CD14-positive monocyte (primary cell): Measurements from ENCODE around the gene PAX7. TPM values are rescaled to one million over a fixed set of nuclear protein-coding genes. Genes with fewer than 3 reads are reported as not detected.
A peak's percentile ranks its signal among the peaks of the same experiment; 100 is the strongest.

ENCODE experiments used
- DNase-seq, 3 donors: peaks; one replicate each; pipeline ENCODE4 v3.0.0-alpha.2; 2011 to 2022
- H2AFZ ChIP-seq: 2 replicates; pipeline ENCODE4 v1.6.0; 2012; ENCODE audit warnings: mild to moderate bottlenecking, low read depth, low read length, inconsistent platforms; ENCODE audit not compliant: insufficient read depth, poor library complexity, severe bottlenecking
- H3K27ac ChIP-seq, 2 donors: 1 replicate in 1 of 2; 2 replicates in 1 of 2; pipeline ENCODE4 v1.5.1; 2012 to 2013; ENCODE audit warnings: low read length in 2 of 2, control low read depth in 1 of 2, inconsistent platforms in 1 of 2, low read depth in 1 of 2, mild to moderate bottlenecking in 1 of 2
- H3K27me3 ChIP-seq, 2 donors: one replicate each; pipeline versions ENCODE4 v1.6.0 to v1.6.1; 2011 to 2013; ENCODE audit warnings: low read length in 2 of 2; ENCODE audit not compliant: control insufficient read depth in 2 of 2, insufficient read depth in 2 of 2
- H3K36me3 ChIP-seq, 2 donors: replicated peaks in 1 of 2; 1 replicate in 1 of 2; 2 replicates in 1 of 2; pipeline versions ENCODE4 v1.5.1 to v1.6.1; 2012 to 2013; ENCODE audit warnings: low read length in 2 of 2, control low read depth in 1 of 2, inconsistent platforms in 1 of 2, mild to moderate bottlenecking in 1 of 2; ENCODE audit not compliant: insufficient read depth in 2 of 2, control insufficient read depth in 1 of 2
- H3K4me1 ChIP-seq, 2 donors: 1 replicate in 1 of 2; 2 replicates in 1 of 2; pipeline versions ENCODE4 v1.5.1 to v1.6.1; 2012 to 2013; ENCODE audit warnings: low read length in 2 of 2, control low read depth in 1 of 2, inconsistent platforms in 1 of 2, mild to moderate bottlenecking in 1 of 2, moderate library complexity in 1 of 2; ENCODE audit not compliant: insufficient read depth in 2 of 2, control insufficient read depth in 1 of 2
- H3K4me2 ChIP-seq: replicated peaks from 2 replicates; pipeline ENCODE3; 2012; ENCODE audit warnings: low read length, moderate library complexity, mild to moderate bottlenecking; ENCODE audit not compliant: poor library complexity, severe bottlenecking; ENCODE audit errors: extremely low read depth
- H3K4me3 ChIP-seq, 3 experiments: fragments of 200-600 bp in 1 of 3; sonication (generic) in 1 of 3; replicated peaks in 1 of 3; 1 replicate in 2 of 3; 2 replicates in 1 of 3; pipeline ENCODE4 v1.5.1; 2011 to 2013; ENCODE audit warnings: low read length in 3 of 3, mild to moderate bottlenecking in 3 of 3, control low read depth in 2 of 3, low read depth in 2 of 3, inconsistent platforms in 1 of 3, moderate library complexity in 1 of 3
- H3K79me2 ChIP-seq: 2 replicates; pipeline ENCODE4 v1.6.0; 2012; ENCODE audit warnings: mild to moderate bottlenecking, control low read depth, inconsistent platforms, low read length, moderate library complexity; ENCODE audit not compliant: insufficient read depth
- H3K9ac ChIP-seq: 2 replicates; pipeline ENCODE4 v1.6.0; 2017; ENCODE audit warnings: low read length, mild to moderate bottlenecking; ENCODE audit not compliant: insufficient read depth, poor library complexity, severe bottlenecking
- H3K9me3 ChIP-seq, 2 donors: replicated peaks in 1 of 2; 1 replicate in 1 of 2; 2 replicates in 1 of 2; pipeline versions ENCODE4 v1.5.1 to v1.6.1; 2012 to 2013; ENCODE audit warnings: low read length in 2 of 2, control low read depth in 1 of 2; ENCODE audit not compliant: control insufficient read depth in 1 of 2, insufficient read depth in 1 of 2
- H4K20me1 ChIP-seq: 2 replicates; pipeline ENCODE4 v1.6.0; 2012; ENCODE audit warnings: mild to moderate bottlenecking, low read length, control low read depth, moderate library complexity; ENCODE audit not compliant: insufficient read depth
- H3K27ac Mint-ChIP-seq, 7 donors: one replicate each; pipeline ENCODE4 v1.8.0; 2020; ENCODE audit warnings: mild to moderate bottlenecking in 7 of 7, mixed read lengths in 7 of 7, moderate library complexity in 6 of 7, inconsistent platforms in 2 of 7
- H3K27me3 Mint-ChIP-seq, 3 donors: one replicate each; pipeline ENCODE4 v1.8.0; 2021 to 2022; ENCODE audit warnings: low read depth in 3 of 3, mild to moderate bottlenecking in 3 of 3, mixed read lengths in 3 of 3, moderate library complexity in 3 of 3, inconsistent platforms in 1 of 3
- H3K36me3 Mint-ChIP-seq, 2 donors: one replicate each; pipeline ENCODE4 v1.8.0; 2020; ENCODE audit warnings: mixed read lengths in 2 of 2, inconsistent platforms in 1 of 2, mild to moderate bottlenecking in 1 of 2
- H3K4me1 Mint-ChIP-seq: one replicate; pipeline ENCODE4 v1.8.0; 2020; ENCODE audit warnings: mild to moderate bottlenecking, mixed read lengths
- H3K4me3 Mint-ChIP-seq, 2 donors: one replicate each; pipeline ENCODE4 v1.8.0; 2020; ENCODE audit warnings: mild to moderate bottlenecking in 2 of 2, mixed read lengths in 2 of 2, moderate library complexity in 1 of 2
- H3K9me3 Mint-ChIP-seq, 7 donors: one replicate each; pipeline ENCODE4 v1.8.0; 2020 to 2022; ENCODE audit warnings: mixed read lengths in 7 of 7, mild to moderate bottlenecking in 6 of 7, moderate library complexity in 6 of 7, inconsistent platforms in 2 of 7
- CTCF ChIP-seq: fragments of 200-600 bp; IDR thresholded peaks from one replicate; pipeline ENCODE4 v1.8.0; 2022; ENCODE audit warnings: antibody characterized with exemption, mild to moderate bottlenecking
- WGBS: methylation state at CpG from one replicate; pipeline ENCODE4 v1.1.5; 2013; ENCODE audit warnings: missing lambda C conversion rate; ENCODE audit not compliant: insufficient coverage; 5-methylcytosine and 5-hydroxymethylcytosine counted together
- intact Hi-C, 2 donors: fragments of 100-400 bp; cut with micrococcal nuclease; formaldehyde crosslinking; loops; one replicate each; pipeline versions ENCODE4 v1.15.0 to v1.15.1; 2023
- polyA plus RNA-seq, 3 donors: library from polyadenylated mRNA; depleted of rRNA in 1 of 3; unstranded in 2 of 3; stranded (reverse) in 1 of 3; fragments of 300-500 nt in 2 of 3; fragments of >200 nt in 1 of 3; fragmentation: Illumina TruSeq in 2 of 3; gene quantifications; 1 replicate in 2 of 3; 2 replicates in 1 of 3; pipeline ENCODE4 v1.2.3, GENCODE V29; 2012 to 2021

Gene PAX7
- polyA plus RNA-seq, 3 donors: not detected

DNA sequence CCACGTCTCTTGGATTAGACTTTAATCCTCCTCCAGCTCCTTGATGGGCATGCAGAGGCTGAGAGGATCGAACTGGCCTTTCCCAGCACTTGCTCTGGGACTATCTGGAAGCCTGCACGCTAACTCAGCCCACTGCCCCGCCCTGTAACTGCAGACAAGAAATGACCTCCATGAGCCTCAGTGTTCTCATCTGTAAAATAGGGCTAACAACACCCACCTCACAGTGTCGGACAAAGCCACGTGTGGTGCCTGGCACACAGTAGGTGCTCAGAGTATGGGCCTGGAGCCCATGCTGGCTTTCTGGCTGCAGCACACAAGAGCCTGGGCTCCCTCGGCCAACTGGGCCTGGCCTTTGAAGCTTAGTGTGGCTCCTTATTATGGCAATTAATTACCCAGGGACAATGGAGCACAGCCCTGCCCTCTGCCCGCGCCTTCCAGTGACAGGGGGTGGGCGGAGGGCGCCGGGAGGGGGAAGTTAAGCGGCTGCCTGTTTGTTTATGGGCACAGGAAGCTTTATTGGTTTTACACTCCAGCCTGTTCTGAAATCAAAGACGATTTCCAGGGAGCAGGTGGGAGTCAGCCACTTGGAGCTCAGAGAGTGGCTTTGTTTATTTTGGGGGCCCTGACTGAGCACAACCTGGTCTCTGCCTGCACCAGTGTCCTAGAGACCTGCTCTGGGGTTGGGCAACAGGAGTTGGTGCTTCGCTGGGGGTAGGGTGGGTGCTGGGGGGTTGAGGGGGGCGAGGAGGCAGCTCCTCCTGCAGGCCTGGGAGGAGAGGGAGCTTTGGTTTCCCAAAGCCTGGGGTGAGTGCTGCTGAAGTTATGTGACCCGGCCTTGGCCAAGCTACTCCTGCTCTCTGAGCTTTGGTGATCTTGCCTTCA lies 31.0 kb downstream of the PAX7 start:
- no peak overlapping the region for H3K9ac ChIP-seq
- DNase-seq: no peak
- Mint-ChIP-seq H3K36me3 (no peaks in the 10 kb centered on the region), H3K4me1 (no peaks in the 10 kb centered on the region), H3K27ac (no peak overlapping the region), H3K4me3 (peak overlapping the region in 1 of 2 donors; percentile 20), H3K9me3 (peaks cover 0 to 3% (median 0%) of the 10 kb centered on the region in 7 donors), H3K27me3 (peaks cover 24 to 51% (median 30%) of the 10 kb centered on the region in 3 donors)
- no peak overlapping the region for H2AFZ ChIP-seq
- H3K27me3 ChIP-seq: peaks cover 0 to 22% of the 10 kb centered on the region in 2 donors
- H3K4me2 ChIP-seq: no peak overlapping the region
- H3K9me3 ChIP-seq: no peaks in the 10 kb centered on the region
- TF ChIP-seq CTCF: no peak
- H3K79me2 ChIP-seq: no peaks in the 10 kb centered on the region
- WGBS: 33% methylated on average over 16 of the region's 17 CpGs
- H3K27ac ChIP-seq: no peak overlapping the region
- intact Hi-C loops: no loop called here
- no peaks in the 10 kb centered on the region for H4K20me1 ChIP-seq
- H3K4me1 ChIP-seq: no peaks in the 10 kb centered on the region
- H3K36me3 ChIP-seq: no peaks in the 10 kb centered on the region
- no peak overlapping the region for H3K4me3 ChIP-seq

DNA sequence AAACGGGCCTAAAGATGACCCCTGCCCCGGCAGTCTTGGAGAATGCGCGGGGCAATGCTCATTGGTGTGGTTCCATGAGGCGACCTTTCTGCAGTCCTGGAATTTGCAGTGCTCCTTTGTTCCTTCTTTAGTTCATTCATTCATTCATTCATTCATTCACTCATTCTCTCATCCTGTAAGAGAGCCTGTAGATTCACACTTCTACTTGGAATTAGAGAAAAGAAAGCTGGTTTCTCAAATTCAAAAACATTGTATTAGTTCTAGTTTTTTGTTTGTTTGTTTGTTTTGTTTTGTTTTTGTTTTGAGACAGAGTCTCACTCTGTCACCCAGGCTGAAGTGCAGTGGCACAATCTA lies 31.6 kb downstream of the PAX7 start:
- no peak overlapping the region for H3K4me3 ChIP-seq
- peaks cover 0 to 3% (median 0%) of the 10 kb centered on the region in 7 donors for H3K9me3 Mint-ChIP-seq
- no peaks in the 10 kb centered on the region for H3K4me1 Mint-ChIP-seq
- H3K79me2 ChIP-seq: no peaks in the 10 kb centered on the region
- no peak overlapping the region for H3K4me2 ChIP-seq
- H3K36me3 ChIP-seq: no peaks in the 10 kb centered on the region
- TF ChIP-seq CTCF: no peak
- no peaks in the 10 kb centered on the region for H3K9me3 ChIP-seq
- no peaks in the 10 kb centered on the region for H3K4me1 ChIP-seq
- H3K27ac Mint-ChIP-seq: no peak overlapping the region
- H3K27me3 Mint-ChIP-seq: peaks cover 20 to 48% (median 25%) of the 10 kb centered on the region in 3 donors
- WGBS: 68% methylated on average over 4 of the region's 5 CpGs
- H3K27me3 ChIP-seq: peaks cover 0 to 16% of the 10 kb centered on the region in 2 donors
- intact Hi-C loops: no loop called here
- H3K36me3 Mint-ChIP-seq: no peaks in the 10 kb centered on the region
- H3K27ac ChIP-seq: no peak overlapping the region
- H2AFZ ChIP-seq: no peak overlapping the region
- H4K20me1 ChIP-seq: no peaks in the 10 kb centered on the region
- no peak overlapping the region for H3K4me3 Mint-ChIP-seq
- H3K9ac ChIP-seq: no peak overlapping the region
- DNase-seq: no peak
